ENCODE data around the gene ZBTB45. TPM values are rescaled to one million over a fixed set of nuclear protein-coding genes. Genes with fewer than 3 reads are reported as not detected.

ZBTB45 gene
- total and polyA plus RNA-seq, 9 of the 15 experiments (the other 6 are each of a cell fraction or from before 2014, with no cell fraction given), result 0.08 to 16.1 (median 1.8) TPM

DNA sequence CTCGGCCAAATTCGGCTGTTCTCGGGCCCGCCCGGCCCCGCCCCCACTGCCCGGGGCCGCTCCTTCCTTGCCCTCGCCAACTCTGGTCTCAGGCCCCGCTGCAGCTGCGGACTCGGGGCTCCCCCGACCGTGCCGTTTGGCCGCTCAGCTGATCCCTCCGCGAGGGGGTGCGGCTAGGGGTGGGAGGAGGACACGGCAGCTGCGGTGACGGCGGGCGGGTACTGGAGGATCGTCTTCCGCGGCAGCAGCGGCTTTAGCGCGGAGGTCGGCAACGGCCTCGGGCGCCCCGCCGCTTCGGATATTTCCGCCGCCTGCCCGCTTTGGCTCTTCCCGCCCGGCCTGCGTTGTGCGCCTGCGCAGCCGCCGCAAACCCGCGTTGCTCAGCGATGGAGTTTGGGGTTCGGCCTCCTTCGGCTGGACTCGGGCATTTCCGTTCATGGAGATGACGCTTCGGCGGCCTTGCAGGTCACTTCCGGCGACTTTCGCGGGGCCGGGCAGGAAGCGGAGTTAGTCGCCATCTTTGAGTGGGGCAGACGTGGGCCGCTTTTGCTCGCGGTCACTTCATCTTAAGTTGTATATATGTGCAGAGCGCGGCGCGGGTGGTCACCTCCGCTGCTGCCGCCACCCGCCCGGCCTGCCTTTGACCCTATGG is 39.1 kb upstream of the ZBTB45 start (continued):
- TF ChIP-seq, protein P1, sequence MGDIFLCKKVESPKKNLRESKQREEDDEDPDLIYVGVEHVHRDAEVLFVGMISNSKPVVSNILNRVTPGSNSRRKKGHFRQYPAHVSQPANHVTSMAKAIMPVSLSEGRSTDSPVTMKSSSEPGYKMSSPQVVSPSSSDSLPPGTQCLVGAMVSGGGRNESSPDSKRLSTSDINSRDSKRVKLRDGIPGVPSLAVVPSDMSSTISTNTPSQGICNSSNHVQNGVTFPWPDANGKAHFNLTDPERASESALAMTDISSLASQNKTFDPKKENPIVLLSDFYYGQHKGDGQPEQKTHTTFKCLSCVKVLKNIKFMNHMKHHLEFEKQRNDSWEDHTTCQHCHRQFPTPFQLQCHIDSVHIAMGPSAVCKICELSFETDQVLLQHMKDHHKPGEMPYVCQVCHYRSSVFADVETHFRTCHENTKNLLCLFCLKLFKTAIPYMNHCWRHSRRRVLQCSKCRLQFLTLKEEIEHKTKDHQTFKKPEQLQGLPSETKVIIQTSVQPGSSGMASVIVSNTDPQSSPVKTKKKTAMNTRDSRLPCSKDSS (IDR thresholded peaks at IDR 0.05; ENCODE audit: low read depth, partially characterized antibody), result no peak
- TF ChIP-seq, protein P2, sequence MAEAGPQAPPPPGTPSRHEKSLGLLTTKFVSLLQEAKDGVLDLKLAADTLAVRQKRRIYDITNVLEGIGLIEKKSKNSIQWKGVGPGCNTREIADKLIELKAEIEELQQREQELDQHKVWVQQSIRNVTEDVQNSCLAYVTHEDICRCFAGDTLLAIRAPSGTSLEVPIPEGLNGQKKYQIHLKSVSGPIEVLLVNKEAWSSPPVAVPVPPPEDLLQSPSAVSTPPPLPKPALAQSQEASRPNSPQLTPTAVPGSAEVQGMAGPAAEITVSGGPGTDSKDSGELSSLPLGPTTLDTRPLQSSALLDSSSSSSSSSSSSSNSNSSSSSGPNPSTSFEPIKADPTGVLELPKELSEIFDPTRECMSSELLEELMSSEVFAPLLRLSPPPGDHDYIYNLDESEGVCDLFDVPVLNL (CRISPR knock-in tag; IDR thresholded peaks at IDR 0.05; ENCODE audit: low read depth), result no peak
- TF ChIP-seq ETV5 (CRISPR knock-in tag; IDR thresholded peaks at IDR 0.05; ENCODE audit: low read depth) (peak; percentile 56; the same call in 1 of the 2 replicates), BRF1 (IDR thresholded peaks at IDR 0.05; ENCODE audit: borderline replicate concordance, extremely low read depth, insufficient read length) (no peak), GABPB1 (CRISPR knock-in tag; IDR thresholded peaks at IDR 0.05) (peak; percentile 95), ZNF766 (CRISPR knock-in tag; conservative IDR thresholded peaks at IDR 0.05) (no peak), BRCA1 (IDR thresholded peaks at IDR 0.05) (no peak), BRCA1 (CRISPR knock-in tag; IDR thresholded peaks at IDR 0.05) (no peak), MED1 (CRISPR knock-in tag; IDR thresholded peaks at IDR 0.05; ENCODE audit: borderline replicate concordance) (no peak), CBX3 (IDR thresholded peaks at IDR 0.05; ENCODE audit: borderline replicate concordance in 1 of 2, low read length in 2 of 2) (no peak), COPS2 (conservative IDR thresholded peaks at IDR 0.05) (no peak), CXXC5 (CRISPR knock-in tag; IDR thresholded peaks at IDR 0.05) (peak; percentile 43), EHMT2 (IDR thresholded peaks at IDR 0.05) (no peak)
- TF ChIP-seq, protein P3, sequence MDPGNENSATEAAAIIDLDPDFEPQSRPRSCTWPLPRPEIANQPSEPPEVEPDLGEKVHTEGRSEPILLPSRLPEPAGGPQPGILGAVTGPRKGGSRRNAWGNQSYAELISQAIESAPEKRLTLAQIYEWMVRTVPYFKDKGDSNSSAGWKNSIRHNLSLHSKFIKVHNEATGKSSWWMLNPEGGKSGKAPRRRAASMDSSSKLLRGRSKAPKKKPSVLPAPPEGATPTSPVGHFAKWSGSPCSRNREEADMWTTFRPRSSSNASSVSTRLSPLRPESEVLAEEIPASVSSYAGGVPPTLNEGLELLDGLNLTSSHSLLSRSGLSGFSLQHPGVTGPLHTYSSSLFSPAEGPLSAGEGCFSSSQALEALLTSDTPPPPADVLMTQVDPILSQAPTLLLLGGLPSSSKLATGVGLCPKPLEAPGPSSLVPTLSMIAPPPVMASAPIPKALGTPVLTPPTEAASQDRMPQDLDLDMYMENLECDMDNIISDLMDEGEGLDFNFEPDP (CRISPR knock-in tag; IDR thresholded peaks at IDR 0.05), result 0 out of 2 replicates have a peak, but pooled peaks have one; percentile 45
- TF ChIP-seq, protein P4, sequence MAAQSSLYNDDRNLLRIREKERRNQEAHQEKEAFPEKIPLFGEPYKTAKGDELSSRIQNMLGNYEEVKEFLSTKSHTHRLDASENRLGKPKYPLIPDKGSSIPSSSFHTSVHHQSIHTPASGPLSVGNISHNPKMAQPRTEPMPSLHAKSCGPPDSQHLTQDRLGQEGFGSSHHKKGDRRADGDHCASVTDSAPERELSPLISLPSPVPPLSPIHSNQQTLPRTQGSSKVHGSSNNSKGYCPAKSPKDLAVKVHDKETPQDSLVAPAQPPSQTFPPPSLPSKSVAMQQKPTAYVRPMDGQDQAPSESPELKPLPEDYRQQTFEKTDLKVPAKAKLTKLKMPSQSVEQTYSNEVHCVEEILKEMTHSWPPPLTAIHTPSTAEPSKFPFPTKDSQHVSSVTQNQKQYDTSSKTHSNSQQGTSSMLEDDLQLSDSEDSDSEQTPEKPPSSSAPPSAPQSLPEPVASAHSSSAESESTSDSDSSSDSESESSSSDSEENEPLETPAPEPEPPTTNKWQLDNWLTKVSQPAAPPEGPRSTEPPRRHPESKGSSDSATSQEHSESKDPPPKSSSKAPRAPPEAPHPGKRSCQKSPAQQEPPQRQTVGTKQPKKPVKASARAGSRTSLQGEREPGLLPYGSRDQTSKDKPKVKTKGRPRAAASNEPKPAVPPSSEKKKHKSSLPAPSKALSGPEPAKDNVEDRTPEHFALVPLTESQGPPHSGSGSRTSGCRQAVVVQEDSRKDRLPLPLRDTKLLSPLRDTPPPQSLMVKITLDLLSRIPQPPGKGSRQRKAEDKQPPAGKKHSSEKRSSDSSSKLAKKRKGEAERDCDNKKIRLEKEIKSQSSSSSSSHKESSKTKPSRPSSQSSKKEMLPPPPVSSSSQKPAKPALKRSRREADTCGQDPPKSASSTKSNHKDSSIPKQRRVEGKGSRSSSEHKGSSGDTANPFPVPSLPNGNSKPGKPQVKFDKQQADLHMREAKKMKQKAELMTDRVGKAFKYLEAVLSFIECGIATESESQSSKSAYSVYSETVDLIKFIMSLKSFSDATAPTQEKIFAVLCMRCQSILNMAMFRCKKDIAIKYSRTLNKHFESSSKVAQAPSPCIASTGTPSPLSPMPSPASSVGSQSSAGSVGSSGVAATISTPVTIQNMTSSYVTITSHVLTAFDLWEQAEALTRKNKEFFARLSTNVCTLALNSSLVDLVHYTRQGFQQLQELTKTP (IDR thresholded peaks at IDR 0.05; ENCODE audit: low read depth in 1 of 2, partially characterized antibody in 2 of 2), result no peak
- TF ChIP-seq, protein P5, sequence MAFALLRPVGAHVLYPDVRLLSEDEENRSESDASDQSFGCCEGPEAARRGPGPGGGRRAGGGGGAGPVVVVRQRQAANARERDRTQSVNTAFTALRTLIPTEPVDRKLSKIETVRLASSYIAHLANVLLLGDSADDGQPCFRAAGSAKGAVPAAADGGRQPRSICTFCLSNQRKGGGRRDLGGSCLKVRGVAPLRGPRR (CRISPR knock-in tag; IDR thresholded peaks at IDR 0.05), result no peak
- TF ChIP-seq, protein P6, sequence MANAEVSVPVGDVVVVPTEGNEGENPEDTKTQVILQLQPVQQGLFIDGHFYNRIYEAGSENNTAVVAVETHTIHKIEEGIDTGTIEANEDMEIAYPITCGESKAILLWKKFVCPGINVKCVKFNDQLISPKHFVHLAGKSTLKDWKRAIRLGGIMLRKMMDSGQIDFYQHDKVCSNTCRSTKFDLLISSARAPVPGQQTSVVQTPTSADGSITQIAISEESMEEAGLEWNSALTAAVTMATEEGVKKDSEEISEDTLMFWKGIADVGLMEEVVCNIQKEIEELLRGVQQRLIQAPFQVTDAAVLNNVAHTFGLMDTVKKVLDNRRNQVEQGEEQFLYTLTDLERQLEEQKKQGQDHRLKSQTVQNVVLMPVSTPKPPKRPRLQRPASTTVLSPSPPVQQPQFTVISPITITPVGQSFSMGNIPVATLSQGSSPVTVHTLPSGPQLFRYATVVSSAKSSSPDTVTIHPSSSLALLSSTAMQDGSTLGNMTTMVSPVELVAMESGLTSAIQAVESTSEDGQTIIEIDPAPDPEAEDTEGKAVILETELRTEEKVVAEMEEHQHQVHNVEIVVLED (CRISPR knock-in tag; IDR thresholded peaks at IDR 0.05), result no peak; the same call in 1 of the 2 replicates

Measured in K562 (cell line).